GM20000 (cell line): ENCODE measurements around the gene PSME4.
"Not testable (repeated sequence)": the region's sequence is repeated elsewhere in the genome, so short reads cannot be mapped to it uniquely, and the experiment has no call there.

Source experiments
- DNase-seq: peaks from one replicate; pipeline ENCODE4 v3.0.0; 2012; ENCODE audit warnings: low spot score
- TF ChIP-seq, protein P1 (sequence below): IDR thresholded peaks from 2 replicates; pipeline ENCODE4 v1.5.1; 2012; ENCODE audit warnings: mild to moderate bottlenecking, control low read depth; ENCODE audit errors: extremely low read depth, missing control alignments

The PSME4 gene

DNA sequence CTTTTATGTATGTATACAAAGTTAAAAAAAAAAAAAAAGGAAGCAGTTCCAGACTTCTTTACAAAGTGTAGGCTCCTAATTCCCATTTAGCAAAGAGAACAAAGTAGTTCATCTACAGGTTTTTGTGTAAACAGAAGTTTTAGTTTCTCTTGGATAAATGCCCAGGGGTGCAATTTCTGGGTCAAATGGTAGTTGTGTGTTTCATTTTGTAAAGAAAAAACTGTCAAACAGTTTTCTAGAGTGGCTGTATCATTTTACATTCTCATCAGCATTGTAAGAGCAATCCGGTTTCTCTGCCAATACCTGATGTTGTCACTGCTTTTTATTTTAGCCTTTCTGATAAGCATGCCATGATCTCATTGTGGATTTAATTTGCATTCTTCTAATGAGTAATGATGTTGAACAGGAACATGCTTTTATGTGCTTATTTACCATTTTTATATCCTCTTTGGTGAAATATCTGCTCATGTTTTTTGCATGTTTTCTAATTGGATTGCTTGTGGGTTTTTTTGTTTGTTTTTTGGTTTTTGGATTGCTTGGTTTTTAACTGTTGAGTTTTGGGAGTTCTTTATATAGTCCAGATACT is 16.6 kb upstream of the PSME4 start:
- DNase-seq, result no peak
- TF ChIP-seq, protein P1, sequence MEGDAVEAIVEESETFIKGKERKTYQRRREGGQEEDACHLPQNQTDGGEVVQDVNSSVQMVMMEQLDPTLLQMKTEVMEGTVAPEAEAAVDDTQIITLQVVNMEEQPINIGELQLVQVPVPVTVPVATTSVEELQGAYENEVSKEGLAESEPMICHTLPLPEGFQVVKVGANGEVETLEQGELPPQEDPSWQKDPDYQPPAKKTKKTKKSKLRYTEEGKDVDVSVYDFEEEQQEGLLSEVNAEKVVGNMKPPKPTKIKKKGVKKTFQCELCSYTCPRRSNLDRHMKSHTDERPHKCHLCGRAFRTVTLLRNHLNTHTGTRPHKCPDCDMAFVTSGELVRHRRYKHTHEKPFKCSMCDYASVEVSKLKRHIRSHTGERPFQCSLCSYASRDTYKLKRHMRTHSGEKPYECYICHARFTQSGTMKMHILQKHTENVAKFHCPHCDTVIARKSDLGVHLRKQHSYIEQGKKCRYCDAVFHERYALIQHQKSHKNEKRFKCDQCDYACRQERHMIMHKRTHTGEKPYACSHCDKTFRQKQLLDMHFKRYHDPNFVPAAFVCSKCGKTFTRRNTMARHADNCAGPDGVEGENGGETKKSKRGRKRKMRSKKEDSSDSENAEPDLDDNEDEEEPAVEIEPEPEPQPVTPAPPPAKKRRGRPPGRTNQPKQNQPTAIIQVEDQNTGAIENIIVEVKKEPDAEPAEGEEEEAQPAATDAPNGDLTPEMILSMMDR, result no peak

DNA sequence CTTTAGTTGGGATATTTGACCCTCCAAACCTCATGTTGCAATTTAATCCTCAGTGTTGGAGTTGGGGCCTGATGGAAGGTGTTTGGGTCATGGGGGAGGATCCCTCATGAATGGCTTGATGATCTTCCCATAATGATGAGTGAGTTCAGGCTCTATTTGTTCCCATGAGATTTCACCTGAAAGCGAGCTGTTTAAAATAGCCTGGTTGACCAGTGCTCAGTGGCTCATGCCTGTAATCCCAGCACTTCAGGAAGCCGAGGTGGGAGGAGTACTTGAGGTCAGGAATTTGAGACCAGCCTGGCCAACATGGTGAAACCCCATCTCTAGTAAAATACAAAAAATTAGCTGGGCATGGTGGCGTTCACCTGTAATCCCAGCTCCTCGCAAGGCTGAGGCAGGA is 14.9 kb upstream of the PSME4 start:
- TF ChIP-seq, protein P1, result no peak
- DNase-seq, result no peak

DNA sequence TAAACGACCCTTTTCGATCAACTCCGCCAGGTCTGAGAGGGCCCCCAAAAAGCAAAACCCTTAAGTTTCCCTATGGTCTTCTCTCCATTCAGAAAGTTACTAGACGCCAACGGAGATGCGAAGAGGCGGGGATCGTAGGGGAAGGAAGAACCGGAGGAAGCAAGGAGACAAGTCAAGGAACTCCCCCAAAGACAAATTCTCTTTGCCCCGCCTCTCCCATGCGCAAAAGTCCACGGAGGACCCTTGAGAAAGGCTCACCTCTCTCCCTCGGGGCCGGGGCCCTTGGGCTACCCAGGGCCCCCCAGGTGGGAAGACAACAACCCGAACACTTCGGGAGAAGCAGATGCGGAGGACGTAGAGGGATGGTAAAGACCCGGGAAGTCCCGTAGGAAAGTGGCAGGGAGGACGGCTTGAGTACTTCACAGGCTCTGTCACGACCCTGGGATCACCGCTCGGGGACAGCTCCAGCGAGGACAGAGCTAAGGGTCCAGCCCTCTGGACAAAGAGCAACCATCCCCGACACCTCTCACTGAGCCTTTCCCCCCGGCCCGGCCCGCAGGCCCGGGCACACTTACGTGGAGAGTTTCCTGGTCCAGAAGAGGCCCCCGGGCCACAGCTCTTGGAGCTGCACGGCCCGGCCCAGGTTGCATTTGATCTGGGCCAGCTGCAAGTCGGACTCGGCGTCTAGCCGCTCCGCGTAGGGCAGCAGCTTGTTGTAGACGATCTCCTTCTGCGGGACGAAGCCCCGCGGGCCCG is 647 bp downstream of the PSME4 start:
- DNase-seq, result peak; percentile 51

DNA sequence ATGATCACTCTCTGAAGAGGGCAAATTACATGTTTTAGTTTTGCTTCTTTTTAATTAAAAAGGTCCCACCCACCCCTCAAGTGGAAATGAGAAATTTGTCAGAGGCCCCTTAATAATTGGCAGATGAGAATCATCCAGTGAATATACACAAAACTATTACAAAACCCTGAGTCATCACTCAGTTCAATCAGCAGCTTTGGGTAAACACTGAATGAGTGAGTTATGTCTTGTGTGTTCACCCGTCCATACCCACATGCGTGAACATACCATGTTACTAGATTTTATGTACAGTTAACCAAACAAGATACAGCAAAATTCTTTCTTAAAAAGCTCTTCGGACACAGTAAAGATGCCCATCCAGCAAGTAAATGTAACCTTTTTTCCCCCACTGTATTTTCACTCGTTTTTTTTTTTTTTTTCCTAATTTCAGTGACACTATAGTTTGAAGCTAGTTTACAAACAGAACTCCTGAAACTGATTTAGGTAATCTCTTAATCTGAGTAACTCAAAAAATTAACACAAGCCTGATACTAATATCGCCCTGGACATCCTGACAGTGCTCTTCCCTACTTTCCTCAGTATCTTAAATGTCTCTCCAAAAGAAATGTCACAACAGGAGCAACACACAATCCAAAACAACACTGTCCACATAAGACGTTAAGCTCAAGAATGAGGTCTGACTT is 1.4 kb downstream of the PSME4 start:
- peak; percentile 47 for DNase-seq

More for the DNA sequence above, 647 bp downstream of the PSME4 start:
- TF ChIP-seq, protein P1, result no peak

DNA sequence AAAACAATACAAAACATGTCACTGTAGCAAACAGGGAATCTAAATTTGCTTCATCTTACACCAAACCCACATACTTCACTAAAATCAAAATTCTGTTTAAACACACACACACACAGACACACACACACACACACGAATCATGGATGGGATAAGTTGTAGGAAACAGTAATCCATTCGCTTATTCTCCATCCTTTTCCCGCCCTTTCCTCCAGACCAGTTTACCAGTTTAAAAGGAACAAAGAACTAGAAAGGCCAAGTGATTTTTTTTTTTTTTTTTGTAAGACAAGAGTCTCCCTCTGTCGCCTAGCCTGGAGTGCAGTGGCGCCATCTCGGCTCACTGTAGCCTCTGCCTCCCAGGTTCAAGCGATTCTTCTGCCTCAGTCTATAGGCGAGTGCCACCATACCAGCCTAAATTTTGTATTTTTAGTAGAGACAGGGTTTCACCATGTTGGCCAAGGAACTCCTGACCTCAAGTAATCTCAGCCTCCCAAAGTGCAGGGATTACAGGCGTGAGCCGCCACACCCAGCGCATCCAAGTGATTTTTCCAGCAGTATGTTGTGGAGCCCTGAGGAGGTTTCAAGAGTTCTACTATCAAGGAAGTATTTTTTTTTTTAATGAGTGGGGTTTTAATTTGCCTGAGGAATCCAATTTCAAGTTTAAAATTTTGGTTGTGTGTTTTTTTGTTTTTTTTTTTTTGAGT is 5.7 kb downstream of the PSME4 start:
- no peak for DNase-seq
- TF ChIP-seq, protein P1, result no peak

More for the DNA sequence above, 1.4 kb downstream of the PSME4 start:
- TF ChIP-seq, protein P1, result no peak

DNA sequence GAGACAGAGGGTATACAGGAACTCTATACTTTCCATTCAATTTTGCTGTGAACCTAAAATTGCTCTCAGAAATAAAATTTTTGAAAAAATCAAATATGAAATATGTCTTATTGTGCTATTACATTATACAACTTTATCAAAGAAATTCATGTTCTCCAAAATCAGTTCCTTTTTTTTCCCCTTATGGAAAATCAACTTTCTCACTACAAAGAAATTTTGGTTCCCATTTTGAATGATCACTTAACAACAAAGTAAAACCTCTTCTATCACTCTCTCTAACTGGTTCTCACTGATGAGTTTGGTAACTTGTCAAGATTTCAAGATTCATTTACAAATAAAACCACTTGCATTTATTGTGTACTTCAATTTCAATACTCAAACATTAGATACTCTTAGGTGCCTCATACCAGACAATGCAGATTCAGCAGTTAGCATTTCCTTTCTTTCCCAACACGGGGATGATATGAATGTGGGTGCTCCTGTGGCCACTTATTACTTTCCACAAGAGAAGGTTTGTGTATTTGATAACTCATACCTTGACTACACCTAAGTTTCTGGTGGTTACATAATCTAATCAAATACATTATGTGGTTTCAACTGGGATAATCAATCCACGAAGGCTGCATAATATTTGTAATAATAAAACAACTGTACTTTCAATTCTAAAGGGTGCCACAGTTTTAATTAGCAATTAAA is 6.4 kb downstream of the PSME4 start:
- no peak for DNase-seq
- TF ChIP-seq, protein P1, result no peak

DNA sequence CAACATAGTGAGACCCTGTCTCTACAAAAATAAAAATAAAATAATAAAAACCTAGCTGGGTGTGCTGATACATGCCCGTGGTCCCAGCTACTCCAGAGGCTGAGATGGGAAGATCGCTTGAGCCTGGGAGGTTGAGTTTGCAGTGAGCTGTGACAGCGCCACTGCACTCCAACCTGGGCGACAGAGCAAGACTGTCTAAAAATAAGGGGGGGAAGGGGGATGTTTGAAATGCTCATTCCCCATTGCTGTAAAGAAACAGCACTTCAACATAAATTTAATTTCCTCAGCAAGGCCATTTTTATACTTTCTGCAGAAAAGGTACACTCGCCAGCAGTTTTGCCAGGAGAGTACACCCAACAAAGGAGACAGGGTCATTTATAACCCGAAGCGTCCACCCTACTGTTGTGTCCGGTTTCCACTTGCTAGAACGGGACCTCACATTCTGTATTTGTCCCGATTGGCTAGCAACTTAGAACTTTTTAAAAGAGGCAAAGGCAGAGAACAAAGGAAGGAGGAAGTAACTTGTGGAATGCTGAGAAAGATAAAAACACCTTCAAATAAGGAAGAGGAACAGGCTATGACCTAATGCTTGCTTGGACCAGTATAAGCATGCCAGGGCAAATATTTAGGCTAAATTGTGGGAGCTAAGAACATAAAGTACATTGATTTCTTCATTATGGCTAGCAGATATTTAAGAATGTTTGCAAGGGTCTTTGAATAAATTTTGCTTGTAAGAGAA is 9.1 kb downstream of the PSME4 start:
- DNase-seq, result not testable (repeated sequence)
